ENCODE results near the gene MCHR2.

- TF ChIP-seq POLR2AphosphoS5 (IDR thresholded peaks at IDR 0.05; ENCODE audit: low read depth, low read length) (no peak), POLR2A (IDR thresholded peaks at IDR 0.05; ENCODE audit: low read depth, low read length) (no peak)
Measured at GRCh38 chr6:99894815-99895214, 99.2 kb downstream of the MCHR2 start.
